Spleen (tissue), 11 donors: ENCODE results near the gene TERT. TPM values are rescaled to one million over a fixed set of nuclear protein-coding genes. Genes with fewer than 3 reads are reported as not detected.

Experiments
- DNase-seq: peaks from one replicate; pipeline ENCODE4 v3.0.0-alpha.2; 2020
- H3K27ac ChIP-seq, 8 donors: fragments of 200-600 bp; sonication (generic) in 7 of 8; 1 replicate in 4 of 8; 2 replicates in 4 of 8; pipeline versions ENCODE4 v1.5.0 to v1.8.0; 2016 to 2021; ENCODE audit warnings: inconsistent platforms in 4 of 8, mild to moderate bottlenecking in 4 of 8, moderate library complexity in 1 of 8
- H3K27me3 ChIP-seq, 7 donors: fragments of 200-600 bp; sonication (generic) in 6 of 7; replicated peaks in 1 of 7; 1 replicate in 4 of 7; 2 replicates in 3 of 7; pipeline versions ENCODE4 v1.5.0 to v1.8.0; 2016 to 2021; ENCODE audit warnings: inconsistent platforms in 3 of 7, mild to moderate bottlenecking in 1 of 7
- H3K36me3 ChIP-seq, 6 donors: fragments of 200-600 bp; sonication (generic) in 5 of 6; 1 replicate in 4 of 6; 2 replicates in 2 of 6; pipeline versions ENCODE4 v1.5.0 to v1.8.0; 2016 to 2021; ENCODE audit warnings: inconsistent platforms in 2 of 6
- H3K4me1 ChIP-seq, 6 donors: fragments of 200-600 bp; sonication (generic) in 5 of 6; 1 replicate in 3 of 6; 2 replicates in 3 of 6; pipeline versions ENCODE4 v1.5.0 to v1.8.0; 2016 to 2021; ENCODE audit warnings: inconsistent platforms in 3 of 6
- H3K4me3 ChIP-seq, 8 donors: fragments of 200-600 bp; sonication (generic) in 7 of 8; 1 replicate in 4 of 8; 2 replicates in 4 of 8; pipeline versions ENCODE4 v1.5.0 to v1.8.0; 2016 to 2021; ENCODE audit warnings: inconsistent platforms in 4 of 8, mild to moderate bottlenecking in 4 of 8, moderate library complexity in 2 of 8
- H3K9me3 ChIP-seq, 8 donors: fragments of 200-600 bp; sonication (generic) in 7 of 8; 1 replicate in 4 of 8; 2 replicates in 4 of 8; pipeline versions ENCODE4 v1.5.0 to v1.8.0; 2016 to 2021; ENCODE audit warnings: inconsistent platforms in 4 of 8
- POLR2A ChIP-seq, 3 donors: fragments of 450-650 bp; IDR thresholded peaks; one replicate each; pipeline ENCODE4 v1.5.1; 2017; ENCODE audit warnings: antibody characterized with exemption in 3 of 3, mild to moderate bottlenecking in 1 of 3
- POLR2AphosphoS5 ChIP-seq, 3 donors: sonication (generic); formaldehyde crosslinking; IDR thresholded peaks; one replicate each; pipeline ENCODE4 v1.5.1; 2017; ENCODE audit warnings: antibody characterized with exemption in 3 of 3
- whole genome bisulfite sequencing, 5 donors: extraction: QIAGEN DNeasy Blood & Tissue Kit in 3 of 5; methylation state at CpG; one replicate each; pipeline versions ENCODE4 v1.1.5 to v1.1.7; 2013 to 2018; 5-methylcytosine and 5-hydroxymethylcytosine counted together
- intact Hi-C: fragments of 100-400 bp; cut with DNase I; formaldehyde crosslinking; loops from one replicate; pipeline ENCODE4 v1.15.0; 2023; ENCODE audit warnings: low total_unique reads
- polyA plus RNA-seq, 3 donors: library from polyadenylated mRNA; stranded (reverse); fragments of 200-250 nt; gene quantifications; one replicate each; pipeline ENCODE4 v1.2.1, GENCODE V29; 2013
- total RNA-seq, 7 donors: library from RNA; depleted of rRNA in 3 of 7; stranded (reverse); fragments of >200 nt in 3 of 7; fragmentation: NEBNext Ultra II Directional in 4 of 7; extraction: Animal tissue kit (Norgen Biotek cat#: 25700) in 4 of 7; gene quantifications; one replicate each; pipeline versions ENCODE4 v1.1.0 to v1.2.1, GENCODE V29; 2016 to 2021
- TF ChIP-seq, protein P1 (sequence below), 11 experiments: fragments of 200-600 bp in 7 of 11; fragments of 450-650 bp in 4 of 11; sonication (generic) in 4 of 11; IDR thresholded peaks in 8 of 11; conservative IDR thresholded peaks in 3 of 11; 1 replicate in 7 of 11; 2 replicates in 4 of 11; pipeline versions ENCODE4 v1.4.0 to v1.8.0; 2016 to 2021; ENCODE audit warnings: antibody characterized with exemption in 11 of 11, inconsistent platforms in 4 of 11, mild to moderate bottlenecking in 1 of 11
- donor health status: healthy with polysubstance abuse.
- donor health status: DM: no; HTN: no; CAD: no; lungs with moderate emphysema.
- donor health status: DM: no; HTN: no; CAD: no.
- donor health status: Bipolar disorder and iron deficiency.
- donor health status: healthy.
- donor health status: DM: no; HTN: no; CAD: no.
- donor health status: DM: yes; HTN: yes; CAD: no.

TERT gene
- total and polyA plus RNA-seq, 10 donors: 0.09 to 5.3 (median 0.40) TPM; not detected in 2

DNA sequence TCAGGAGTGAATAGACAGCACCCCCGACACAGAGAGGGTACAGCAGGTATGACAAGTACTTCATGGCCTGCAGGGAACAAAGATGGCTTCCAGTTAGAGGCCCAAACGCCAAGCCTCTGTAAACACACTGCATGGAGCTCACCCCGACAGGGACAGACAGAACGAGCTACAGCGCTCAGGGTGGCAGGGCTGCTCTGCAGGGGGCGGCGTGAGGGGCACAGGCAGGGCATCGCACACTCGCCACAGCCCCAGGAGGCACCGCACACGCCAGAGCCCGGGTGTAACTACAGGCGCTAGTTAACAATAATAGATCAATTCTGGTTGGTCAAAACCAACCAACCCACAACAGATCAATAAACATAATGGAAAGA lies 28.9 kb upstream of the TERT start:
- Histone ChIP-seq H3K9me3 (no peaks in the 10 kb centered on the region), H3K27ac (no peak overlapping the region), H3K4me3 (no peak overlapping the region), H3K4me1 (no peaks in the 10 kb centered on the region), H3K36me3 (peaks cover 0 to 91% (median 73%) of the 10 kb centered on the region in 6 donors), H3K27me3 (no peaks in the 10 kb centered on the region)
- intact Hi-C loops: no loop called here
- TF ChIP-seq, protein P1, sequence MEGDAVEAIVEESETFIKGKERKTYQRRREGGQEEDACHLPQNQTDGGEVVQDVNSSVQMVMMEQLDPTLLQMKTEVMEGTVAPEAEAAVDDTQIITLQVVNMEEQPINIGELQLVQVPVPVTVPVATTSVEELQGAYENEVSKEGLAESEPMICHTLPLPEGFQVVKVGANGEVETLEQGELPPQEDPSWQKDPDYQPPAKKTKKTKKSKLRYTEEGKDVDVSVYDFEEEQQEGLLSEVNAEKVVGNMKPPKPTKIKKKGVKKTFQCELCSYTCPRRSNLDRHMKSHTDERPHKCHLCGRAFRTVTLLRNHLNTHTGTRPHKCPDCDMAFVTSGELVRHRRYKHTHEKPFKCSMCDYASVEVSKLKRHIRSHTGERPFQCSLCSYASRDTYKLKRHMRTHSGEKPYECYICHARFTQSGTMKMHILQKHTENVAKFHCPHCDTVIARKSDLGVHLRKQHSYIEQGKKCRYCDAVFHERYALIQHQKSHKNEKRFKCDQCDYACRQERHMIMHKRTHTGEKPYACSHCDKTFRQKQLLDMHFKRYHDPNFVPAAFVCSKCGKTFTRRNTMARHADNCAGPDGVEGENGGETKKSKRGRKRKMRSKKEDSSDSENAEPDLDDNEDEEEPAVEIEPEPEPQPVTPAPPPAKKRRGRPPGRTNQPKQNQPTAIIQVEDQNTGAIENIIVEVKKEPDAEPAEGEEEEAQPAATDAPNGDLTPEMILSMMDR (IDR thresholded peaks at IDR 0.05 in 8 of 11, conservative IDR thresholded peaks at IDR 0.05 in 3 of 11): no peak
- no peak for TF ChIP-seq POLR2A (IDR thresholded peaks at IDR 0.05)
- no peak for TF ChIP-seq POLR2AphosphoS5 (IDR thresholded peaks at IDR 0.05)
- 92 to 99% (median 94%) methylated on average over 11 to 13 of the region's 13 CpGs for WGBS, 5 donors
- peak; percentile 46 for DNase-seq

DNA sequence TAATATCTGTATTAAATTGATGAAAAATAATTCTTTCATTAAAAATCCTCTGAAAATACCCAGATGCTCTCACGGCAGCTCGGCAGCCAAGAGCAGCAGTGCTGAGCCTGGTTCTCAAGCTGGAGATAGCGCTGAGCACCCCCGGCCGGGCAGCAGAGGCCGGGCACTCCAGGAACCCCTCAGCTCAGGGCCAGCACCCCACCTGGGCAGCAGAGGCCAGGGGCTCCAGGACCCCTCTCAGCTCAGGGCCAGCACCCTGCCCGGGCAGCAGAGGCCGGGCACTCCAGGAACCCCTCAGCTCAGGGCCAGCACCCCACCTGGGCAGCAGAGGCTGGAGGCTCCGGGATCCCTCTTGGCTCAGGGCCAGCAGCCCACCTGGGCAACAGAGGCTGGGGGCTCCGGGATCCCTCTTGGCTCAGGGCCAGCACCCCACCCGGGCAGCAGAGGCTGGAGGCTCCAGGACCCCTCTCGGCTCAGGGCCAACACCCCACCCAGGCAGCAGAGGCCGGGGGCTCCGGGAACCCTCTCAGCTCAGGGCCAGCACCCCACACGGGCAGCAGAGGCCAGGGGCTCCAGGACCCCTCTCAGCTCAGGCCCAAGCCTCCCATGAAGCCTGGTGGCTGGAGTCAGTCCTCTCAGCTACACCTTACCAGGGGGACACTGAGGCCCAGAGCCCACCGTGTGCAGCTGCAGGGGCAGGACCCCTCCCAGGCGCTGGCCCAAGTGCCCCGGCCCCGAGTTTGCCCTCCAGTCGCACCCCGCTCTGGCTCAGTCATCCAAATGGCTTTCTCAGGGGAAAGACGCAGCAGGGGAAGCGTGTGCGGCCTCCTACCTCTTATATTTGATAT lies 28.3 kb upstream of the TERT start:
- Histone ChIP-seq H3K27me3 (no peaks in the 10 kb centered on the region), H3K36me3 (peaks cover 0 to 93% (median 79%) of the 10 kb centered on the region in 6 donors), H3K27ac (no peak overlapping the region), H3K9me3 (no peaks in the 10 kb centered on the region), H3K4me3 (no peak overlapping the region), H3K4me1 (no peaks in the 10 kb centered on the region)
- TF ChIP-seq, protein P1 (IDR thresholded peaks at IDR 0.05 in 8 of 11, conservative IDR thresholded peaks at IDR 0.05 in 3 of 11): no peak
- TF ChIP-seq POLR2AphosphoS5 (IDR thresholded peaks at IDR 0.05): no peak
- TF ChIP-seq POLR2A (IDR thresholded peaks at IDR 0.05): no peak
- 81 to 95% (median 91%) methylated on average over 13 to 24 of the region's 24 CpGs for WGBS, 5 donors
- intact Hi-C loops: no loop called here
- peak; percentile 69 for DNase-seq

GRCh38 chr5:1322036-1322900 lies 27.4 kb upstream of the TERT start:
- 89 to 94% (median 92%) methylated on average over 16 to 22 of the region's 22 CpGs for WGBS, 5 donors

More at GRCh38 chr5:1322036-1322900, 27.4 kb upstream of the TERT start:
- peak in 1 of 3 donors; percentile 15 for TF ChIP-seq POLR2AphosphoS5 (IDR thresholded peaks at IDR 0.05)
- TF ChIP-seq, protein P1 (IDR thresholded peaks at IDR 0.05 in 8 of 11, conservative IDR thresholded peaks at IDR 0.05 in 3 of 11): no peak
- H3K9me3 ChIP-seq: no peaks in the 10 kb centered on the region
- H3K27ac ChIP-seq: no peak overlapping the region
- no peaks in the 10 kb centered on the region for H3K27me3 ChIP-seq
- no peak overlapping the region for H3K4me3 ChIP-seq
- DNase-seq: peak; percentile 62
- H3K4me1 ChIP-seq: peaks cover 0 to 1% (median 0%) of the 10 kb centered on the region in 6 donors
- peaks cover 0 to 100% (median 85%) of the 10 kb centered on the region in 6 donors for H3K36me3 ChIP-seq
- intact Hi-C loops: no loop called here
